ENCODE data around the gene COG7.
"Not testable (repeated sequence)": the region's sequence is repeated elsewhere in the genome, so short reads cannot be mapped to it uniquely, and the experiment has no call there.

The COG7 gene

GRCh38 chr16:23464196-23464595, 11.2 kb upstream of the COG7 start:
- no peaks in the 10 kb centered on the region for H4K20me1 ChIP-seq (ENCODE audit: insufficient read depth, low read length, poor library complexity, severe bottlenecking)
- H3K4me2 ChIP-seq (ENCODE audit: low read depth, low read length, poor library complexity, severe bottlenecking), result no peak overlapping the region
- no peaks in the 10 kb centered on the region for H3K9me2 ChIP-seq (replicated peaks; ENCODE audit: low read depth, low read length)
- TF ChIP-seq EZH2phosphoT487 (IDR thresholded peaks at IDR 0.05; ENCODE audit: borderline replicate concordance) (no peak), CTCF (conservative IDR thresholded peaks at IDR 0.05; ENCODE audit: low read length) (no peak)
- H3K27me3 ChIP-seq (ENCODE audit: insufficient read depth, low read length, poor library complexity, severe bottlenecking), result no peaks in the 10 kb centered on the region
- no peak overlapping the region for H3K4me3 ChIP-seq (ENCODE audit: low read length, poor library complexity, severe bottlenecking)
- no peaks in the 10 kb centered on the region for H3K36me3 ChIP-seq (ENCODE audit: insufficient read depth, low read length)
- no peaks in the 10 kb centered on the region for H3K9me3 ChIP-seq (ENCODE audit: insufficient read depth, low read depth, low read length)
- no peaks in the 10 kb centered on the region for H3K4me1 ChIP-seq (ENCODE audit: insufficient read depth, low read length, poor library complexity, severe bottlenecking)
- no peaks in the 10 kb centered on the region for H3K79me2 ChIP-seq (ENCODE audit: insufficient read depth, low read length)
- no peak overlapping the region for H3K9ac ChIP-seq (ENCODE audit: low read depth, low read length, poor library complexity, severe bottlenecking)
- H3F3A ChIP-seq (ENCODE audit: low read depth), result no peaks in the 10 kb centered on the region
- no peak overlapping the region for H2AFZ ChIP-seq (ENCODE audit: low read length)

GRCh38 chr16:23462994-23463393, 10.0 kb upstream of the COG7 start:
- H3K79me2 ChIP-seq (ENCODE audit: insufficient read depth, low read length); H4K20me1 ChIP-seq (ENCODE audit: insufficient read depth, low read length, poor library complexity, severe bottlenecking); H3K4me1 ChIP-seq (ENCODE audit: insufficient read depth, low read length, poor library complexity, severe bottlenecking); H3K4me2 ChIP-seq (ENCODE audit: low read depth, low read length, poor library complexity, severe bottlenecking); H3K4me3 ChIP-seq (ENCODE audit: low read length, poor library complexity, severe bottlenecking); H3K9me2 ChIP-seq (replicated peaks; ENCODE audit: low read depth, low read length); H3K9me3 ChIP-seq (ENCODE audit: insufficient read depth, low read depth, low read length); H3K9ac ChIP-seq (ENCODE audit: low read depth, low read length, poor library complexity, severe bottlenecking); H3K36me3 ChIP-seq (ENCODE audit: insufficient read depth, low read length); H2AFZ ChIP-seq (ENCODE audit: low read length); H3F3A ChIP-seq (ENCODE audit: low read depth); H3K27me3 ChIP-seq (ENCODE audit: insufficient read depth, low read length, poor library complexity, severe bottlenecking): not testable (repeated sequence)

GRCh38 chr16:23453338-23454052, 506 bp upstream of the COG7 start:
- peaks cover 9% of the 10 kb centered on the region for H4K20me1 ChIP-seq (ENCODE audit: insufficient read depth, low read length, poor library complexity, severe bottlenecking)
- peaks cover 15% of the 10 kb centered on the region for H3K4me1 ChIP-seq (ENCODE audit: insufficient read depth, low read length, poor library complexity, severe bottlenecking)
- TF ChIP-seq CTCF (conservative IDR thresholded peaks at IDR 0.05; ENCODE audit: low read length), result no peak
- TF ChIP-seq EZH2phosphoT487 (IDR thresholded peaks at IDR 0.05; ENCODE audit: borderline replicate concordance), result no peak
- peak overlapping the region; percentile 96 for H3K4me2 ChIP-seq (ENCODE audit: low read depth, low read length, poor library complexity, severe bottlenecking)
- peak overlapping the region; percentile 97; the same call in 1 of the 2 replicates for H2AFZ ChIP-seq (ENCODE audit: low read length)
- H3K36me3 ChIP-seq (ENCODE audit: insufficient read depth, low read length), result no peaks in the 10 kb centered on the region
- no peaks in the 10 kb centered on the region for H3K9me3 ChIP-seq (ENCODE audit: insufficient read depth, low read depth, low read length)
- H3K79me2 ChIP-seq (ENCODE audit: insufficient read depth, low read length), result peaks cover 15% of the 10 kb centered on the region
- no peaks in the 10 kb centered on the region for H3K9me2 ChIP-seq (replicated peaks; ENCODE audit: low read depth, low read length)
- H3K9ac ChIP-seq (ENCODE audit: low read depth, low read length, poor library complexity, severe bottlenecking), result peak overlapping the region; percentile 86
- peak overlapping the region; percentile 85 for H3K4me3 ChIP-seq (ENCODE audit: low read length, poor library complexity, severe bottlenecking)
- H3K27me3 ChIP-seq (ENCODE audit: insufficient read depth, low read length, poor library complexity, severe bottlenecking), result no peaks in the 10 kb centered on the region
- H3F3A ChIP-seq (ENCODE audit: low read depth), result no peaks in the 10 kb centered on the region

- peaks cover 15% of the 10 kb centered on the region for H3K79me2 ChIP-seq (ENCODE audit: insufficient read depth, low read length)
- H3K4me3 ChIP-seq (ENCODE audit: low read length, poor library complexity, severe bottlenecking), result peak overlapping the region; percentile 85
- peaks cover 15% of the 10 kb centered on the region for H3K4me1 ChIP-seq (ENCODE audit: insufficient read depth, low read length, poor library complexity, severe bottlenecking)
- H3K9ac ChIP-seq (ENCODE audit: low read depth, low read length, poor library complexity, severe bottlenecking), result peak overlapping the region; percentile 86
- H3K9me2 ChIP-seq (replicated peaks; ENCODE audit: low read depth, low read length), result no peaks in the 10 kb centered on the region
- peak overlapping the region; percentile 97 for H2AFZ ChIP-seq (ENCODE audit: low read length)
- no peaks in the 10 kb centered on the region for H3F3A ChIP-seq (ENCODE audit: low read depth)
- H3K4me2 ChIP-seq (ENCODE audit: low read depth, low read length, poor library complexity, severe bottlenecking), result peak overlapping the region; percentile 96
- H4K20me1 ChIP-seq (ENCODE audit: insufficient read depth, low read length, poor library complexity, severe bottlenecking), result peaks cover 9% of the 10 kb centered on the region
- H3K27me3 ChIP-seq (ENCODE audit: insufficient read depth, low read length, poor library complexity, severe bottlenecking), result no peaks in the 10 kb centered on the region
- TF ChIP-seq EZH2phosphoT487 (IDR thresholded peaks at IDR 0.05; ENCODE audit: borderline replicate concordance) (no peak), CTCF (conservative IDR thresholded peaks at IDR 0.05; ENCODE audit: low read length) (no peak)
- H3K36me3 ChIP-seq (ENCODE audit: insufficient read depth, low read length), result no peaks in the 10 kb centered on the region
- no peaks in the 10 kb centered on the region for H3K9me3 ChIP-seq (ENCODE audit: insufficient read depth, low read depth, low read length)
Observed at GRCh38 chr16:23452221-23452571, 793 bp downstream of the COG7 start.

All from Loucy (cell line).